Measurements from ENCODE around the gene TJP1. TPM values are rescaled to one million over a fixed set of nuclear protein-coding genes. Genes with fewer than 3 reads are reported as not detected.

The TJP1 gene
- total and polyA plus RNA-seq, 5 donors from 2014 or later, result 0.06 TPM; not detected in 4

GRCh38 chr15:29811691-29812383 lies 10.4 kb downstream of the TJP1 start:
- Mint-ChIP-seq H3K36me3 (no peaks in the 10 kb centered on the region), H3K4me1 (no peaks in the 10 kb centered on the region), H3K4me3 (no peak overlapping the region), H3K27me3 (peaks cover 62% of the 10 kb centered on the region), H3K27ac (no peak overlapping the region), H3K9me3 (peaks cover 0 to 12% (median 5%) of the 10 kb centered on the region in 7 donors)
- Histone ChIP-seq H3K9me3 (ENCODE audit: control insufficient read depth in 2 of 2, low read length in 2 of 2) (no peaks in the 10 kb centered on the region), H3K36me3 (ENCODE audit: control insufficient read depth, insufficient read depth, low read length) (no peaks in the 10 kb centered on the region), H3K4me1 (ENCODE audit: control insufficient read depth, insufficient read depth, low read length, poor library complexity, severe bottlenecking) (no peaks in the 10 kb centered on the region), H3K27ac (ENCODE audit: insufficient read depth, low read length, poor library complexity, severe bottlenecking) (no peak overlapping the region), H3K4me3 (ENCODE audit: low read depth, low read length) (no peak overlapping the region), H3K27me3 (ENCODE audit: control insufficient read depth, insufficient read depth, low read length) (peaks cover 16% of the 10 kb centered on the region)
- no peak for DNase-seq
- ATAC-seq (ENCODE audit: low read depth in 2 of 2), result no peak

- no peak overlapping the region for H3K27ac ChIP-seq (ENCODE audit: insufficient read depth, low read length, poor library complexity, severe bottlenecking)
- H3K4me3 ChIP-seq (ENCODE audit: low read depth, low read length), result no peak overlapping the region
- no peaks in the 10 kb centered on the region for H3K36me3 Mint-ChIP-seq
- H3K27me3 Mint-ChIP-seq, result peaks cover 22% of the 10 kb centered on the region
- H3K27me3 ChIP-seq (ENCODE audit: control insufficient read depth, insufficient read depth, low read length), result peaks cover 9% of the 10 kb centered on the region
- no peaks in the 10 kb centered on the region for H3K9me3 ChIP-seq (ENCODE audit: control insufficient read depth in 2 of 2, low read length in 2 of 2)
- H3K4me3 Mint-ChIP-seq, result no peak overlapping the region
- DNase-seq (no peak), ATAC-seq (ENCODE audit: low read depth in 2 of 2) (no peak)
- H3K36me3 ChIP-seq (ENCODE audit: control insufficient read depth, insufficient read depth, low read length), result no peaks in the 10 kb centered on the region
- H3K9me3 Mint-ChIP-seq, result peaks cover 0 to 10% (median 0%) of the 10 kb centered on the region in 7 donors
- H3K4me1 ChIP-seq (ENCODE audit: control insufficient read depth, insufficient read depth, low read length, poor library complexity, severe bottlenecking), result no peaks in the 10 kb centered on the region
- no peaks in the 10 kb centered on the region for H3K4me1 Mint-ChIP-seq
- no peak overlapping the region for H3K27ac Mint-ChIP-seq
Measured at GRCh38 chr15:29805708-29806104, 16.6 kb downstream of the TJP1 start.

DNA sequence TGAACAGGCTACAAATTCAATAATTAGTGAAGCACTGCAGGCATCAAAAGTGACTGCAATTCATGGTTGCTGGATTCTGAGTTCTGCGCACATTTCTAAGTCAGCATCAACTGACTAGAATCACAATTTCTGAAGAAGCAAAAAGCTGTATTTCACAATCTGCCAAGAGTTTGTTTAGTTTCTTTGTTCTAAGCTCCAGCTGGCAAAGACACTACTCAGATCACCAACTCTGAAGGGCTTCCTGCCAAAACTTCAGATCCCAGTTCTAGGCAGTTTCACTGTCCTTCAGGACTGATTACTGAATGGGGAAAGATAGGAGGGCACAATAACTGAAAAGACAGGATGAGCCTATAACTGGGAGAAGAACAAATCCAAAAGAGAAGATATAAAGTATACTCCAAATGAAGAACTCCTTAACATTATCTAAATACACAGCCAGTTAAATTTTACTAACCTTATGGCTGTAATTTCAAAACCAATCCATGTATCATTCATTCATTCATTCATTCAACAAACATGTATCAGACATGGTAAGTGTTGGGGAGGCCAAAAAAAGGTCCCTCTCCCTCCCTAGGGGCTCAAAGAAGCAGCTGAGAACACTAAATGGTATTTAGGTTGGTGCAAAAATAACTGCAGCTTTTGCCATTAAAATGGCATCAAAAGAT lies 17.1 kb downstream of the TJP1 start:
- H3K9me3 Mint-ChIP-seq, result peaks cover 0 to 7% (median 0%) of the 10 kb centered on the region in 7 donors
- no peak overlapping the region for H3K4me3 ChIP-seq (ENCODE audit: low read depth, low read length)
- ATAC-seq (ENCODE audit: low read depth in 2 of 2), result no peak
- H3K4me3 Mint-ChIP-seq, result no peak overlapping the region
- peaks cover 9% of the 10 kb centered on the region for H3K27me3 ChIP-seq (ENCODE audit: control insufficient read depth, insufficient read depth, low read length)
- H3K27me3 Mint-ChIP-seq, result peaks cover 17% of the 10 kb centered on the region
- H3K4me1 Mint-ChIP-seq, result no peaks in the 10 kb centered on the region
- no peak overlapping the region for H3K27ac Mint-ChIP-seq
- DNase-seq, result no peak
- no peaks in the 10 kb centered on the region for H3K9me3 ChIP-seq (ENCODE audit: control insufficient read depth in 2 of 2, low read length in 2 of 2)
- no peaks in the 10 kb centered on the region for H3K36me3 Mint-ChIP-seq
- no peaks in the 10 kb centered on the region for H3K4me1 ChIP-seq (ENCODE audit: control insufficient read depth, insufficient read depth, low read length, poor library complexity, severe bottlenecking)
- H3K27ac ChIP-seq (ENCODE audit: insufficient read depth, low read length, poor library complexity, severe bottlenecking), result no peak overlapping the region
- no peaks in the 10 kb centered on the region for H3K36me3 ChIP-seq (ENCODE audit: control insufficient read depth, insufficient read depth, low read length)

DNA sequence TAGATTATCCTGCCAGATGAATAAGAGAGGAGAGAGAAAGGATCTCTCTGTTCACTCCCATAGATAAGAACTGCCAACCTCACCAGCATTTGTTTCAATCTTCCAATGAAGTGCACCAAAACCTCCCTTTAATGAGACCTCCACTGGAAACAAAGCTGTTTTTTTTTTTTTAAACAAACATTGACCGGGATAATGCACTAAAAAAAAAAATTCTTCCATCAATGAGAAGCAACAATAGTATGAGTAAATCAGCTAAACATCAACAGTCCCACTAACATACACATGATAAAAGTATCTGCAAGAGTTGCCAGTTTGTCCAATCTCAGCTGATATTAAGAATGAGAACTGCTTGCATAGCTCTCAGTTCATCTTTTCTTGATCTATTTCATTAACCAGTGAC lies 19.9 kb downstream of the TJP1 start:
- DNase-seq (no peak), ATAC-seq (ENCODE audit: low read depth in 2 of 2) (no peak)
- Histone ChIP-seq H3K4me1 (ENCODE audit: control insufficient read depth, insufficient read depth, low read length, poor library complexity, severe bottlenecking) (no peaks in the 10 kb centered on the region), H3K4me3 (ENCODE audit: low read depth, low read length) (no peak overlapping the region), H3K9me3 (ENCODE audit: control insufficient read depth in 2 of 2, low read length in 2 of 2) (no peaks in the 10 kb centered on the region), H3K36me3 (ENCODE audit: control insufficient read depth, insufficient read depth, low read length) (no peaks in the 10 kb centered on the region), H3K27ac (ENCODE audit: insufficient read depth, low read length, poor library complexity, severe bottlenecking) (no peak overlapping the region), H3K27me3 (ENCODE audit: control insufficient read depth, insufficient read depth, low read length) (peaks cover 9% of the 10 kb centered on the region)
- Mint-ChIP-seq H3K9me3 (peaks cover 0 to 7% (median 0%) of the 10 kb centered on the region in 7 donors), H3K27me3 (peaks cover 6% of the 10 kb centered on the region), H3K27ac (no peak overlapping the region), H3K4me1 (no peaks in the 10 kb centered on the region), H3K36me3 (no peaks in the 10 kb centered on the region), H3K4me3 (no peak overlapping the region)

- H3K4me1 Mint-ChIP-seq, result no peaks in the 10 kb centered on the region
- no peak overlapping the region for H3K4me3 Mint-ChIP-seq
- ATAC-seq (ENCODE audit: low read depth in 2 of 2), result no peak
- Histone ChIP-seq H3K27ac (ENCODE audit: insufficient read depth, low read length, poor library complexity, severe bottlenecking) (no peak overlapping the region), H3K4me1 (ENCODE audit: control insufficient read depth, insufficient read depth, low read length, poor library complexity, severe bottlenecking) (no peaks in the 10 kb centered on the region), H3K4me3 (ENCODE audit: low read depth, low read length) (no peak overlapping the region), H3K36me3 (ENCODE audit: control insufficient read depth, insufficient read depth, low read length) (no peaks in the 10 kb centered on the region), H3K27me3 (ENCODE audit: control insufficient read depth, insufficient read depth, low read length) (peaks cover 9% of the 10 kb centered on the region), H3K9me3 (ENCODE audit: control insufficient read depth in 2 of 2, low read length in 2 of 2) (no peaks in the 10 kb centered on the region)
- no peak overlapping the region for H3K27ac Mint-ChIP-seq
- DNase-seq, result no peak
- no peaks in the 10 kb centered on the region for H3K36me3 Mint-ChIP-seq
- H3K27me3 Mint-ChIP-seq, result peaks cover 6% of the 10 kb centered on the region
- H3K9me3 Mint-ChIP-seq, result peaks cover 0 to 4% (median 0%) of the 10 kb centered on the region in 7 donors
Measured at GRCh38 chr15:29800491-29801366, 21.5 kb downstream of the TJP1 start.

DNA sequence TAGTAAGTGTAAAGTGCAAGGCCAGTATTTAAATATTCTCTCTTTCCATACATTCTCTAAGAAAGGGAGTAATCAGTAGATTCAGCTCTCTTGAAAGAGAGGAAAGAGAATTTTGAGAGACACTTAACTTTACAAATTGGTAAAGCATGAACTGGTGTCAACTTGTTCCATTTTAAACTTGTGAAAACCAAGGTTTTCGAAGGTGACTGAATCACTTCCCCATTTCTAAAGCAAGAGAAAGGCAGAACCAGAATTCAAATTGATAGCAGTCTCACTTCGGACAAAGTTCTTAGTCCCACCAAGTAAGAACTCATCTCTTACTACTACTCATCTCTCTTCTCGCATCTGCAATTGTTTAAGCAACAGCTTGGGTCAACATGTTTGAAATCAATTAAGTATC lies 22.4 kb downstream of the TJP1 start:
- ATAC-seq (ENCODE audit: low read depth in 2 of 2), result no peak
- H3K27me3 Mint-ChIP-seq, result peaks cover 7% of the 10 kb centered on the region
- H3K4me3 ChIP-seq (ENCODE audit: low read depth, low read length), result no peak overlapping the region
- no peaks in the 10 kb centered on the region for H3K36me3 Mint-ChIP-seq
- peaks cover 7% of the 10 kb centered on the region for H3K27me3 ChIP-seq (ENCODE audit: control insufficient read depth, insufficient read depth, low read length)
- no peak overlapping the region for H3K4me3 Mint-ChIP-seq
- no peak overlapping the region for H3K27ac Mint-ChIP-seq
- no peaks in the 10 kb centered on the region for H3K4me1 Mint-ChIP-seq
- no peak overlapping the region for H3K27ac ChIP-seq (ENCODE audit: insufficient read depth, low read length, poor library complexity, severe bottlenecking)
- no peak for DNase-seq
- H3K9me3 Mint-ChIP-seq, result peaks cover 0 to 3% (median 0%) of the 10 kb centered on the region in 7 donors
- H3K4me1 ChIP-seq (ENCODE audit: control insufficient read depth, insufficient read depth, low read length, poor library complexity, severe bottlenecking), result no peaks in the 10 kb centered on the region
- no peaks in the 10 kb centered on the region for H3K9me3 ChIP-seq (ENCODE audit: control insufficient read depth in 2 of 2, low read length in 2 of 2)
- H3K36me3 ChIP-seq (ENCODE audit: control insufficient read depth, insufficient read depth, low read length), result no peaks in the 10 kb centered on the region

- Histone ChIP-seq H3K36me3 (ENCODE audit: control insufficient read depth, insufficient read depth, low read length) (no peaks in the 10 kb centered on the region), H3K27me3 (ENCODE audit: control insufficient read depth, insufficient read depth, low read length) (no peaks in the 10 kb centered on the region), H3K27ac (ENCODE audit: insufficient read depth, low read length, poor library complexity, severe bottlenecking) (no peak overlapping the region), H3K4me1 (ENCODE audit: control insufficient read depth, insufficient read depth, low read length, poor library complexity, severe bottlenecking) (no peaks in the 10 kb centered on the region), H3K4me3 (ENCODE audit: low read depth, low read length) (no peak overlapping the region), H3K9me3 (ENCODE audit: control insufficient read depth in 2 of 2, low read length in 2 of 2) (no peaks in the 10 kb centered on the region)
- Mint-ChIP-seq H3K36me3 (no peaks in the 10 kb centered on the region), H3K27me3 (peaks cover 6% of the 10 kb centered on the region), H3K4me1 (no peaks in the 10 kb centered on the region), H3K9me3 (peaks cover 0 to 7% (median 2%) of the 10 kb centered on the region in 7 donors), H3K4me3 (no peak overlapping the region), H3K27ac (no peak overlapping the region)
- no peak for ATAC-seq (ENCODE audit: low read depth in 2 of 2)
- DNase-seq, result no peak
Measured at GRCh38 chr15:29795610-29796009, 26.7 kb downstream of the TJP1 start.

All from CD4-positive, CD25-positive, alpha-beta regulatory T cell (primary cell).